GM10847 (cell line): Measurements from ENCODE around the gene SLC7A9.

Source experiments
- POLR2A ChIP-seq: IDR thresholded peaks from 2 replicates; pipeline ENCODE4 v1.6.1; 2011; ENCODE audit not compliant: insufficient read length; ENCODE audit errors: extremely low read depth

SLC7A9 gene

DNA sequence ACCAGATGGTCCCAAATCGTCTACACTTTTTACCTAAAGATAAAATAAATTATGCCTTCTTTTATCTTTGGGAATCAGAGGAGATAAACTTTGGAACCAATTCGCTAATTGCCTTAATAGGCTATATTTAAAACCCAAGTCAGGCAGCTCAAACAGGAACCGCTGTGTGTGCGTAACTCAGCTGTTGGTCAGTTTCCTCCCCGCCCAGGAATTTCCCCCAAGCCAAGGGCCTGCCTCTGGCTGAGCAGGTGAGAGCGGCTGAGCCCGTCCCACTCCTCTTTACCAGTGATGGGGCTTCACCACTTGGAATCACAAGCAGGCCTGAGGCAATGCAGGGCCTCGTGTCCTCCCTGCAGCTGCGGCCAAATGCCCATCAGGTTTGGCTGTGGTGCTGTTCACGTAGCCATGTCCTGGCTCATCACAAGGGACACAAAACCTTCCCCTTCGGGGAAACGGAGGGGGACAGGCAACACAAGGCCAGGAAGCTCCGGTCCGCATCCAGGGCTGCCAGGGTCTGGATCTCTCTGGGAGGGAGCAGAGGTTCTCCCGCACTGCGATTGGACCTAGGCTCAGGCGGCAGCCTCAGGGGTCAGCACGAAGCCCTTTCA, 503 bp upstream of the SLC7A9 start:
- no peak for TF ChIP-seq POLR2A

DNA sequence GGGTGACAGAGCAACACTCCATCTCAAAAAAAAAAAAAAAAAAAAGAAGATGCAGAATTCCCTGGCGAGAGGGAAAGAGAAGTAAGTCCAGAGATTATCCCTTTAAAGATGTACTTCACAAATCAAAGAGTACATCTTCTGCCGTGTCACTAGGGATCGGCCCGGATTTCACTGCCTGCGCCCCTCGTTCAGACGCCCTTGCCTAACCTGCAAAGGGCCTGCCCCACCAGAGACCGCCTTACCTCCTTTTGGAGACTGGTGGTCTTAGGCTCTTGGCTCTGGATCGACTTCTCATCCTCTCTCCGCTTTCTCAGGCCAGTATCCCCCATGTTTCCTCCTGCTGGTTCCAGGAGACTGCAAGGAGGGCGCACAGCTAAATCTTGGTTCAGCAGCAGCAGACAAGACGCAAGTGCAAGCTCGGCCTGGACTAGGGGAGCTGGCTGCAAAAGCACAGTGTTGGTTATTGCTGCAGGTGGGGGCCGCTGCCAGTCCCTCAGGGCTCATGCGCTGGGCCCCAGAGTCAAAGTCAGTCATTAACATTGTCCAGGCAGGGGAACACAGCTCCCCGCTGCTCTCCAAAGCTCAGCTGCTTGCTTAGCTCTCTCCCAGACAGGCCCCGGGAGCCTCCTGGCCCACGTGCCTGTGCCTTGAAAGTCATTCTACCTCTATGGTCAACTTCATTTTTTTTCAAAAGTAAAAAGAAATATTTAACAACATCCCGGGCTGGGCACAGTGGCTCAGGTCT, 1.2 kb downstream of the SLC7A9 start:
- TF ChIP-seq POLR2A = no peak

DNA sequence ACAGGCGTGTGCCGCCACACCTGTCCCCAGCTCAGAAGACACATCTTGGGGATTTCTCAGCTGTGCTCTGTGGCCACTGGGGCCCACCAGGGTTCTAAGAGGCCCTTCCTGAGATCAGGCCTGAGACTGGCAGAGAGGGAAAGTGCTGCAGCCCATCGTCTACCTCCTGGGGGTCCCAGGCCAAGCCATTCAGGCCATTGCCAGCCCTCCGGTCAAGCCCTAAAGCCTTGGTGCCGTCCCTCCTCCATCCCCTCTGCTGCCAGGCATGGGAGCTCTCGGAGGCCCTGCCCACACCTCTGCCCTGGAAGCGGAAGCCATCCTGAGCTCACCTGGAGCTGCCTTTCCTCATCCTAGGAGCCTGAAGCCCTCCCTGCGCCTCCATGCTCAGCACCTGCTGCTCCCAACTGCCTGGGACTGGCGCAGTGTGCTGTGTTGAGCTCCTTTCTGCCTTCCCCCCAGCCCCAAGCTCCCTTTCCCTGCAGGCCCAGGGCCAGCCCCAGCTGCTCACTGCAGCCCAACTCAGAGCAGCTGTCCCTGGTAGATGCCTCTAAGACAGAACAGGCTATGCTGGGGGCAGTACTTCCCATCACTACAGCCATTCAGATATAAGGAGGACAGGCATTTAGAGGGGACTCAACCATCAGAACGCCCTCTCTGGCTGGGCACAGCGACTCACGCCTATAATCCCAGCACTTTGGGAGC, 2.9 kb downstream of the SLC7A9 start:
- no peak for TF ChIP-seq POLR2A

DNA sequence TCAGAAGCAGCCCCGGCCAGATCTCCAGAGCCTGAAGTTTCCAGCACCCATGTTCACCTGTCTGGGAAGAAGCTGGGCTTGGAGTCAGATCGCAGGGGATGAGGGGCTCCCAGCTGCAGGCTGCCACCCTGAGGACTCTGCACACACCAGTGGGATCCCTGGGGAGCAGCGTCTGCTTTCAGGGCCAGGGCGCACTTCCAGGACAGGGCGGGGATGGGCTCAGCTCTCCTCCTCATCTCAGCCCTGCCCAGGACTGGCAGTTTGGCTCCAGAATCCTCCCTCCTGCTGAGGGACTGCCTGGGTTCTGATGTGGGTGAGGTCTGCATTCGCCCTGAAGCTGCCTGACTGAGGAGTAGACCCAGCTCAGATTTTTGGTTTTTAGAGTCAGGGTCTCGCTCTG, 3.5 kb downstream of the SLC7A9 start:
- TF ChIP-seq POLR2A = no peak

DNA sequence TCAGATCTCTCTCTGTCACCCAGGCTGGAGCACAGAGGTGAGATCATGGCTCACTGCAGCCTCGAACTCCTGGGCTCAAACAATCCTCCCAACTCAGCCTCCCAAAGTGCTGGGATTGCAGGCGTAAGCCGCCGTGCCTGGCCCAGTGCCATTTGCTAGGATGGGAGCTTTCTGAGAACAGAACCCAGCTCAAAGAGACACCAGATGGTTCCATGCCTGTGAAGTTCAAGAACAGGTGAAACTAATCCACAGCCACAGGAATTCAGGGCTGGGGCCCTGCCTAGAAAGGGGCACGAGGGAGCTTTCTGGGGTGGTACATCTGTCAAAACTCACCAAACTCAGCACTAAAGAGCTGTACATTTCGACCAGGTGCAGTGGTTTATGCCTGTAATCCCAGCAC, 4.2 kb downstream of the SLC7A9 start:
- TF ChIP-seq POLR2A = no peak

DNA sequence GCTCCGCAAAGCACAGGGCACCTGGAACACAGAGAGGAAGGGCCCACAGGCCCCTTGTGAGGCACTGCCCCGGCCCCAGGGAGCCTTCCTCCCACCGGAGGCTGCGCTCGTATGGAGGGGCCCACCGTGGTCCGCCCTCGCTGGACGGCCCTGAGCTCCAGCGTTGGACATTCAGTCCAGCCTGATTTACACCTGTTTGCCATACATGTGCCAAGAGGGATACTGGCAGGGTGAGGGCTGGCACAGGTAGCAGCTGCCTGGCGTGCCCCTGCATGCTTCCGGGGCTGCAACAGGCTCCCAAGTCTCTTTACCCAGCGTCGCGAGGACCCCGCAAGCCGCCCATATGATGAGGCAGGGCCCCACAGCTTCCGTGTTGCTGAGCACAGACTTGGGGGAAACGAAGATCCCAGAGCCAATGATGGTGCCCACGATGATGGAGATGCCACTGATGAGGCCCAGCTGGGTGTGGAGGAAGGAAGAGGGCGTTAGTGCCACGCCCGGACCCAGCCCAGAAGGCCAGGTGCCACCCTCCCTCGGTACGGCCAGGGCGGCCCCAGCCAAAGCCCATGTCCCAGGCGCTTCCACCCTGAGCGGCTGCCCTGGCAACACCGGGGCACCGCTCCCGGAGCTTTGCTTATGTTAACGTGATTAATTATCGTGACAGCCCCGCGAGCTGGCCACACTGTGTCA, 5.1 kb downstream of the SLC7A9 start:
- TF ChIP-seq POLR2A = no peak

DNA sequence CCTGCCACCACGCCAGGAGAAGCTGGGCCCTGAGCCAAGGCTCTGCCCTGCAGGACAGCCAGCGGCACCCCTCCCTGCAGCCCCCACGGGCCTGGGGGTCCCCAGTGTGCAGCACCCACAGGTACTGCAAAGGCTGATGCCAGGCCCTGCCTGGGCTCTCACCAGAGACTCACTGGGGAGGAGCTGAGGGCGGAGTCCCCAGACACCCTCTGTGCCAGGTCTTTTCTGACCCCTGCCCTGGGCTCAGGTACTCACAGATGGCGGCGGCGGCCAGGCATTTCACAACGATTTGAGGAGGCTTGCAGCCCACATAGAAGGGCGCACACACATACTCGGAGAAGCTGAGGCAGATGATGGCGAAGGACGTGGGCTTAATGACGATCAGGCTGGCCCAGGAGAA, 5.7 kb downstream of the SLC7A9 start:
- no peak for TF ChIP-seq POLR2A

DNA sequence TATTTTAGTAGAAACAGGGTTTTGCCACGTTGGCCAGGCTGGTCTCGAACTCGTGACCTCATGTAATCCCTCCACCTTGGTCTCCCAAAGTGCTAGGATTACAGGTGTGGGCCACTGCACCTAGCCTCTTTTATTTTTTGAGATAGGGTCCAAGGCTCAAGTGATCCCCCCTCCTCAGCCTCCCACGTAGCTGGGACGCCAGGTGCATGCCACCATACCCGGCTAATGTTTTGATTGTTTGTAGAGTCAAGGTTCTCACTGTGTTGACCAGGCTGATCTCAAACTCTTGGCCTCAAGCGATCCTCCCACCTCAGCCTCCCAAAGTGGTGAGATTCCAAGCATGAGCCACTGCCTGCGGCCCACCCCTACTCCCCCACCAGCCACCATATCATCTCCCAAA, 6.3 kb downstream of the SLC7A9 start:
- TF ChIP-seq POLR2A = no peak

DNA sequence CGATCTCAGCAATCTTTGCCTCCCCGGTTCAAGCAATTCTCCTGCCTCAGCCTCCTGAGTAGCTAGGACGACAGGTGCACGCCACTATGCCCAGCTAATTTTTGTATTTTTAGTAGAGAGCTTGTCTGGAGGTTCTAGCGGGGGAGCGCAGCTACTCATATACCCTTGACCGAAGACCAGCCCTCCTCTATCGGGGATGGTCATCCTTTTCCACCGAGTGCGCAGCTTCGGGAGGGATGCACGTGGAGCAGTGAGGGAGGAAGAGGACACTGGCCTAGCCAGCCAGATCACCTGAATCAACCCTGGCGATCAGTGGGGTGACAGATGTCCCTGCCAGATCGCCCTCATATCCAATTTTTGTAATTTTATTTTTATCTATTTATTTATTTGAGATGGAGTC, 6.8 kb downstream of the SLC7A9 start:
- TF ChIP-seq POLR2A = no peak

DNA sequence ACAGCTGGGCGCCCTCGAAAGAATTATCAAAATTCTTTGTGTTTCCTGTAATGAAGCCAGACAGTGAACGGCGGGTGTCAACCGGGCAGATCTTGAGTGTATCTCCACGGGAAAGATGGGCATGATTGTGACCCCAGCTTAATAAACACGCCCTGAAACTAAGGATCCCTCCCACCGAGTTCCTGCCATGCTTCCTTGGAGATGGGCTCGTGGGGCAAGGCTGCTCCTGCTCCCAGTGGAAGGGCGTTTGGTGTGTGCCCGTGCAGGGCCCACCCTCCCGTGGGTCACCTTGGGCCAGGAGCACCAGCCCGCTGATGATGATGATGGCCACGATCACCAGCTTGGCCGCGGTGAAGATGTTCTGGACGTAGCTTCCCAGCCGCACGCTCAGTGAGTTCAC, 7.4 kb downstream of the SLC7A9 start:
- TF ChIP-seq POLR2A = no peak

DNA sequence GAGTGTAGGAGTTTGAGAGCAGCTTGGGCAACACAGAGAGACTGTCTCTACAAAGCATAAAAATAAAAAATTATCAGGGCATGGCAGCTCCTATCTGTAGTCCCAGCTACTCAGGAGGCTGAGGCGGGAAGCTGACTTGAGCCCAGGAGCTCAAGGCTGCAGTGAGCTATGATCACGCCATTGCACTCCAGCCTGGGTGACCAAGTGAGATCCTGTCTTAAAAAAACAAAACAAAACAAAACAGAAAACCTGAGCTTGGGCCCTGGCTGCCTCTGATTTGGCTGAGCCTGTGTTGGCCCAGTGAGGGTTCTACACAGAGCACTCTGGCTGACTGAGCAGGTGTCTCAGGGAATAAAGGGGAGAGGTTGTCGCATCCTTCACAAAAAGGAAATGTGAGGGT, 8.0 kb downstream of the SLC7A9 start:
- no peak for TF ChIP-seq POLR2A

DNA sequence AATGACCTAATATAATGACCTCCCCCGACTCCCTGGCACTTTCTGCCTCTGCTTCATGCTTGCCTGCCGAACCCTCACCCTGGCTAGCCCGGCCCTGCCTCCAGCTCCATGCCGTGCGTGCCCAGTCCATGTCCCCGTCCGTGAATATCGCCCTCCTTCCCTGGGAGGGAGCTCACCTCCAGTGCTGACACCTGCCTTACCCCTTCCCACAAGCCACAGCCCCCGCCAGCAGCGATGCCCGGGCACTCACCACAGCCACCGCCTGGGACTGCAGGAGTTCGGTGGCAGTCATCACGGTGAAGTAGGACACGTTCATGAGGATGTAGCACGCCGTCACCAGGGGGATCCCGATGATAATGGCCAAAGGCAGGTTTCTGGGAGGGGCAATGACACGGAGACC, 10.0 kb downstream of the SLC7A9 start:
- no peak for TF ChIP-seq POLR2A

DNA sequence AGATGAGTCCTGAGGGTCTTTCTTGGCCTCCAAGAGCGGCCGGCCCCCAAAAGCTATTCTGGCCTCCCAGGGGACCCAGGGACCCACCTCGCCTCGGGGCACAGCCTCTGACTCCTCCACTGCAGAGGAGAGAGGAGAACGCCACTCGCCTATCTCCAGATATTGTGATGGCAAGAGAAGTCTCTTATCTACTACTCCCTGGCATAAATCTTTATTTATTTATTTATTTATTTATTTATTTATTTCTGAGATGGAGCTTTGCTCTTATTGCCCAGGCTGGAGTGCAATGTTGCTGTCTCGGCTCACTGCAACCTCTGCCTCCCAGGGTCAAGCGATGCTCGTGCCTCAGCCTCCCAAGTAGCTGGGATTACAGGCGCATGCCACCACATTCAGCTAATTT, 11.0 kb downstream of the SLC7A9 start:
- TF ChIP-seq POLR2A = no peak

DNA sequence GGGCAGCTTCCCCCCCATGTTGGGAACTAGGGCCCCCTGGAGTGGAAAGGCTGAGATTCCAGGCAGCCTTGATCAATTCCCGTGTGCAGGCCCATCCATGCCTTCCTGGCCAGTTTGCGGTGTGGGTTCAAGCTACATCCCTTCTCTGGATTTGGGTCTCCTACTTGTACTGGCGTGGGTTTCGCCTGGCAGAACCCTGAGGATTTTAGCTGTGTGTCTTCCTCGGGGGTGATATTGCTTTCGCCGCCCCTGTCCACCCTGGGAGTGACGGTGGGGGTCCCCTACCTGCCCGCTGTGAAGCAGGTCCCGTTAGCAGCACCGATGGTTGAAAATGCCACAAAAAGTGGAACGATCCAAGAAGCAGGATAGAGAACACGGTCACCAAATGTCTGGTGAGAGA, 11.4 kb downstream of the SLC7A9 start:
- no peak for TF ChIP-seq POLR2A

DNA sequence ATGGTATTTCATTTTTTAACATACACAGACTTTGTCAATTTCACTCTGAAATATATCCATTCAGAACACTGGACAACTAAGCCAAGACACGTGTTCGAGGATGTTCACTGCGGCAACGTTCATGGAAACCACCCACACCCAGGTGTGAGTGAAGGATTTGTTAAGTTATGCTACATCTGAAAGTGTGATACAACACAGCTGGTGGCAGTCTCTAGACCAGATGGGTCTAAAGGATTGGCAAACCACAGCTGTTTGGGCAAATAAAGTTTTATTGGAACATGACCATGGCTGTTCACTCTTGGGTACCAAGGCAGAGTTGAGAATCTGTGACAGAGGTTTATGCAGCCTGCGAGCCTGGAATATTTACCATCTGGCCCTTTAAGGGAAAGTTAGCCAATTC, 12.0 kb downstream of the SLC7A9 start:
- TF ChIP-seq POLR2A = no peak

DNA sequence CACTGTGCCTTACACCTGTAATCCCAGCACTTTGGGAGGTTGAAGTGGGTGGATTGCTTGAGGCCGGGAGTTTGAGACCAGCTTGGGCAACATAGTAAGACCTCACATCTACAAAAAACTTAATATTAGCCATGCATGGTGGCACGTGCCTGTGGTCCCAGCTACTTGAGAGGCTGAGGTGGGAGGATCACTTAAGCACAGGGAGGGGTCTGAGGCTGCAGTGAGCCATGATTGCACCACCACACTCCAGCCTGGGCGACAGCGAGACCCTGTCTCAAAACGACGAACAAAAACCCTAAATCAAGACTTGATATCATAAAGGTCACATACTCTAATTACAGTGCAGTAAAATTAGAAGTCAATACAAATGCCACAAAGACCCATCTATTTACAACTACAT, 17.4 kb downstream of the SLC7A9 start:
- no peak for TF ChIP-seq POLR2A
